ENCODE measurements around the gene ZNF385D. TPM values are rescaled to one million over a fixed set of nuclear protein-coding genes. Genes with fewer than 3 reads are reported as not detected.

The ZNF385D gene
- total RNA-seq, 1 donor from 2014 or later, result 2.6 TPM

GRCh38 chr3:21638488-21638887 is 112.5 kb downstream of the ZNF385D start:
- ATAC-seq (no peak), DNase-seq (ENCODE audit: missing footprints) (no peak)
- intact Hi-C loops (cut with DNase I), result no loop called here

GRCh38 chr3:21634112-21634511 is 116.9 kb downstream of the ZNF385D start:
- intact Hi-C loops (cut with DNase I), result no loop called here
- ATAC-seq (no peak), DNase-seq (ENCODE audit: missing footprints) (no peak)

GRCh38 chr3:21624524-21624923 is 126.5 kb downstream of the ZNF385D start:
- no peak for ATAC-seq
- intact Hi-C loops (cut with DNase I), result no loop called here
- DNase-seq (ENCODE audit: missing footprints), result no peak

- no peak for DNase-seq (ENCODE audit: missing footprints)
- no peak for ATAC-seq
- intact Hi-C loops (cut with DNase I), result no loop called here
Observed at GRCh38 chr3:21621181-21621651, 129.8 kb downstream of the ZNF385D start.

- DNase-seq (ENCODE audit: missing footprints) (no peak), ATAC-seq (no peak)
- intact Hi-C loops (cut with DNase I), result no loop called here
Observed at GRCh38 chr3:21620511-21621155, 130.4 kb downstream of the ZNF385D start.

- ATAC-seq, result no peak
- intact Hi-C loops (cut with DNase I), result no loop called here
- DNase-seq (ENCODE audit: missing footprints), result no peak
Observed at GRCh38 chr3:21618695-21619094, 132.3 kb downstream of the ZNF385D start.

- intact Hi-C loops (cut with DNase I), result no loop called here
- ATAC-seq, result no peak
- DNase-seq (ENCODE audit: missing footprints), result no peak
Observed at GRCh38 chr3:21613372-21614070, 137.5 kb downstream of the ZNF385D start.

GRCh38 chr3:21601178-21601577 is 149.8 kb downstream of the ZNF385D start:
- ATAC-seq (no peak), DNase-seq (ENCODE audit: missing footprints) (no peak)
- intact Hi-C loops (cut with DNase I), result no loop called here

- intact Hi-C loops (cut with DNase I), result no loop called here
- no peak for ATAC-seq
- no peak for DNase-seq (ENCODE audit: missing footprints)
Observed at GRCh38 chr3:21599890-21600289, 151.1 kb downstream of the ZNF385D start.

GRCh38 chr3:21592828-21593227 is 158.2 kb downstream of the ZNF385D start:
- DNase-seq (ENCODE audit: missing footprints) (no peak), ATAC-seq (no peak)
- intact Hi-C loops (cut with DNase I), result no loop called here

- intact Hi-C loops (cut with DNase I), result no loop called here
- no peak for DNase-seq (ENCODE audit: missing footprints)
Observed at GRCh38 chr3:21587894-21588293, 163.1 kb downstream of the ZNF385D start.

GRCh38 chr3:21585216-21585740 is 165.7 kb downstream of the ZNF385D start:
- no peak for DNase-seq (ENCODE audit: missing footprints)
- ATAC-seq, result no peak
- intact Hi-C loops (cut with DNase I), result no loop called here

More at GRCh38 chr3:21587894-21588293, 163.1 kb downstream of the ZNF385D start:
- no peak for ATAC-seq

- intact Hi-C loops (cut with DNase I), result no loop called here
- ATAC-seq, result no peak
- no peak for DNase-seq (ENCODE audit: missing footprints)
Observed at GRCh38 chr3:21573291-21573690, 177.7 kb downstream of the ZNF385D start.

GRCh38 chr3:21564531-21564930 is 186.5 kb downstream of the ZNF385D start:
- ATAC-seq, result no peak
- intact Hi-C loops (cut with DNase I), result no loop called here
- no peak for DNase-seq (ENCODE audit: missing footprints)

GRCh38 chr3:21562243-21562642 is 188.8 kb downstream of the ZNF385D start:
- ATAC-seq, result no peak

GRCh38 chr3:21561472-21561871 is 189.5 kb downstream of the ZNF385D start:
- intact Hi-C loops (cut with DNase I), result no loop called here
- no peak for ATAC-seq
- DNase-seq (ENCODE audit: missing footprints), result no peak

More at GRCh38 chr3:21562243-21562642, 188.8 kb downstream of the ZNF385D start:
- intact Hi-C loops (cut with DNase I), result no loop called here
- DNase-seq (ENCODE audit: missing footprints), result no peak

GRCh38 chr3:21551019-21551418 is 200.0 kb downstream of the ZNF385D start:
- ATAC-seq, result no peak
- DNase-seq (ENCODE audit: missing footprints), result no peak
- intact Hi-C loops (cut with DNase I), result no loop called here

GRCh38 chr3:21544076-21544462 is 206.9 kb downstream of the ZNF385D start:
- DNase-seq (ENCODE audit: missing footprints) (no peak), ATAC-seq (no peak)
- intact Hi-C loops (cut with DNase I), result no loop called here

GRCh38 chr3:21543380-21544075 is 207.5 kb downstream of the ZNF385D start:
- intact Hi-C loops (cut with DNase I), result no loop called here
- DNase-seq (ENCODE audit: missing footprints), result no peak
- no peak for ATAC-seq

Measured in Right ventricle myocardium inferior (tissue), 1 donor.